MM.1S (cell line): Measurements from ENCODE around the gene OLIG1.

Experiments
- DNase-seq: peaks from one replicate; pipeline ENCODE4 v3.0.0-alpha.2; 2015
- H2AFZ ChIP-seq: fragments of 300-600 bp; sonication (generic); 2 replicates; pipeline ENCODE4 v1.6.0; 2016; ENCODE audit warnings: antibody characterized with exemption, low read length
- H3F3A ChIP-seq: fragments of 300-600 bp; sonication (generic); 2 replicates; pipeline ENCODE4 v1.6.1; 2016; ENCODE audit warnings: mild to moderate bottlenecking, antibody characterized with exemption, low read length, moderate library complexity, mixed read lengths; ENCODE audit not compliant: insufficient read depth
- H3K27ac ChIP-seq: fragments of 300-600 bp; sonication (generic); 2 replicates; pipeline ENCODE4 v1.5.1; 2016; ENCODE audit warnings: mild to moderate bottlenecking, low read length
- H3K27me3 ChIP-seq: fragments of 300-600 bp; sonication (generic); replicated peaks from 2 replicates; pipeline ENCODE4 v1.6.0; 2016; ENCODE audit warnings: low read length; ENCODE audit not compliant: insufficient read depth
- H3K36me3 ChIP-seq: fragments of 300-600 bp; sonication (generic); replicated peaks from 2 replicates; pipeline ENCODE4 v1.6.1; 2016; ENCODE audit warnings: mild to moderate bottlenecking, low read length, mixed read lengths; ENCODE audit not compliant: insufficient read depth
- H3K4me1 ChIP-seq: fragments of 300-600 bp; sonication (generic); 2 replicates; pipeline ENCODE4 v1.6.1; 2016; ENCODE audit warnings: low read length, mixed read lengths
- H3K4me2 ChIP-seq: fragments of 300-600 bp; sonication (generic); 2 replicates; pipeline ENCODE4 v1.6.0; 2016; ENCODE audit warnings: low read depth, low read length
- H3K4me3 ChIP-seq: fragments of 300-600 bp; sonication (generic); 2 replicates; pipeline ENCODE4 v1.5.1; 2016; ENCODE audit warnings: low read length, mixed read lengths
- H3K79me2 ChIP-seq: fragments of 300-600 bp; sonication (generic); 2 replicates; pipeline ENCODE4 v1.6.1; 2016; ENCODE audit warnings: mixed run types, low read length, mixed read lengths
- H3K9ac ChIP-seq: fragments of 300-600 bp; sonication (generic); 2 replicates; pipeline ENCODE4 v1.6.1; 2016; ENCODE audit warnings: low read length, mixed read lengths
- H3K9me2 ChIP-seq: fragments of 300-600 bp; sonication (generic); replicated peaks from 2 replicates; pipeline ENCODE4 v1.6.1; 2016; ENCODE audit warnings: mild to moderate bottlenecking, low read length, mixed read lengths; ENCODE audit not compliant: insufficient read depth
- H3K9me3 ChIP-seq: fragments of 300-600 bp; sonication (generic); replicated peaks from 2 replicates; pipeline ENCODE4 v1.6.1; 2016; ENCODE audit warnings: mild to moderate bottlenecking, low read length, mixed read lengths; ENCODE audit not compliant: insufficient read depth
- H4K20me1 ChIP-seq: fragments of 300-600 bp; sonication (generic); 2 replicates; pipeline ENCODE4 v1.6.1; 2016; ENCODE audit warnings: mild to moderate bottlenecking, low read length, moderate library complexity, mixed read lengths; ENCODE audit not compliant: insufficient read depth
- EZH2 ChIP-seq: fragments of 300-600 bp; sonication (generic); optimal IDR thresholded peaks from 2 replicates; pipeline ENCODE3; 2017; ENCODE audit warnings: low read depth, mild to moderate bottlenecking, antibody characterized with exemption, low read length, mixed read lengths
- EZH2phosphoT487 ChIP-seq: fragments of 300-600 bp; sonication (generic); IDR thresholded peaks from 2 replicates; pipeline ENCODE4 v1.6.1; 2018; ENCODE audit warnings: antibody characterized with exemption, low read length
- TF ChIP-seq, protein P1 (sequence below): fragments of 300-600 bp; sonication (generic); IDR thresholded peaks from 2 replicates; pipeline ENCODE4 v1.5.1; 2016; ENCODE audit warnings: antibody characterized with exemption, low read length, mixed read lengths

Gene OLIG1

DNA sequence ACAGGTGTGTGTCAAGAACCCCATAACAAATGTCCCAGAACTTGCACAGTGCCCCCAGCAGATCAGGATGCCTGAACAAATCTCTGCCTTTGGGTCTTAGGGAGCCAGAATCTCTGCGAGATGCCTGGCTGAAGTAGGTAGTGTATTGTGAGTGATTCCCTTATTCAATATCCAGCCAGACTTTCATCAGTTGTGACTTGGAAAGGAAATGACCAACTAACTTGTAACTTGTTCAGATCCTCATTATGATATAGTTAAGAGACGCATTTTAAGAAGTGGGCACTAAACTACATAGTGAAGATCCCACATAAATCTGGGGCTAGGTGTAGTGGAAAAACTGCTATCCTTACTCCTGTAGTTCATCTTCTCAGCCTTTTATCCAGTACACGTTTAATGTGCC lies 32.4 kb upstream of the OLIG1 start:
- Histone ChIP-seq H3K9me2 (no peaks in the 10 kb centered on the region), H3K79me2 (no peaks in the 10 kb centered on the region), H4K20me1 (no peaks in the 10 kb centered on the region), H3K9ac (no peak overlapping the region), H3K36me3 (no peaks in the 10 kb centered on the region), H3K4me2 (no peak overlapping the region), H3K9me3 (no peaks in the 10 kb centered on the region), H2AFZ (no peak overlapping the region), H3K27ac (no peak overlapping the region), H3K27me3 (no peaks in the 10 kb centered on the region), H3K4me3 (no peak overlapping the region), H3K4me1 (peaks cover 17% of the 10 kb centered on the region), H3F3A (no peaks in the 10 kb centered on the region)
- no peak for DNase-seq
- TF ChIP-seq EZH2 (no peak), EZH2phosphoT487 (no peak)
- TF ChIP-seq, protein P1, sequence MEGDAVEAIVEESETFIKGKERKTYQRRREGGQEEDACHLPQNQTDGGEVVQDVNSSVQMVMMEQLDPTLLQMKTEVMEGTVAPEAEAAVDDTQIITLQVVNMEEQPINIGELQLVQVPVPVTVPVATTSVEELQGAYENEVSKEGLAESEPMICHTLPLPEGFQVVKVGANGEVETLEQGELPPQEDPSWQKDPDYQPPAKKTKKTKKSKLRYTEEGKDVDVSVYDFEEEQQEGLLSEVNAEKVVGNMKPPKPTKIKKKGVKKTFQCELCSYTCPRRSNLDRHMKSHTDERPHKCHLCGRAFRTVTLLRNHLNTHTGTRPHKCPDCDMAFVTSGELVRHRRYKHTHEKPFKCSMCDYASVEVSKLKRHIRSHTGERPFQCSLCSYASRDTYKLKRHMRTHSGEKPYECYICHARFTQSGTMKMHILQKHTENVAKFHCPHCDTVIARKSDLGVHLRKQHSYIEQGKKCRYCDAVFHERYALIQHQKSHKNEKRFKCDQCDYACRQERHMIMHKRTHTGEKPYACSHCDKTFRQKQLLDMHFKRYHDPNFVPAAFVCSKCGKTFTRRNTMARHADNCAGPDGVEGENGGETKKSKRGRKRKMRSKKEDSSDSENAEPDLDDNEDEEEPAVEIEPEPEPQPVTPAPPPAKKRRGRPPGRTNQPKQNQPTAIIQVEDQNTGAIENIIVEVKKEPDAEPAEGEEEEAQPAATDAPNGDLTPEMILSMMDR = no peak

DNA sequence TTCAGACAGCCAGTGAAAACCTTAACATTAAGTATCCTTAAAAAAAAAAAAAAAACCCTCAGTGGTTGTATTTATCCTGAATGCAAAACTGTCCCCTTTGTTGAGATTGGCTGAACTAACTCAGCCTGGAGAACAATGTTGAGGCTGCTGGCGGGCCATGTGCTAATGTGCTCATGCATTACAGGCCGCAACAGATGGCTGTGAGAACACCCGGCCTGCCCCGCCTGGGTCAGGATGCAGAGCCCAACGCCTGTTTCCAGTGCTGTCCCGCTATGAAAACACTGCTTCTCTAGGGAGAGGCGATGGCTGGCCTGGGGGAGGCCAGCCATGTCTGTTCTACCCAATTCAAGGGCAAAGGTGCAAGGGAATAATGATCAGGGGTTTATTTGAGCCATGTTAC lies 30.4 kb upstream of the OLIG1 start:
- Histone ChIP-seq H3K9me2 (no peaks in the 10 kb centered on the region), H3K9me3 (no peaks in the 10 kb centered on the region), H3K9ac (no peak overlapping the region), H3K4me2 (no peak overlapping the region), H4K20me1 (no peaks in the 10 kb centered on the region), H3K27ac (no peak overlapping the region), H2AFZ (no peak overlapping the region), H3K4me1 (peaks cover 17% of the 10 kb centered on the region), H3K27me3 (no peaks in the 10 kb centered on the region), H3F3A (no peaks in the 10 kb centered on the region), H3K79me2 (no peaks in the 10 kb centered on the region), H3K36me3 (no peaks in the 10 kb centered on the region), H3K4me3 (no peak overlapping the region)
- TF ChIP-seq EZH2phosphoT487 (no peak), EZH2 (no peak)
- TF ChIP-seq, protein P1 = no peak
- DNase-seq = no peak

- Histone ChIP-seq H3K27ac (no peak overlapping the region), H2AFZ (no peak overlapping the region), H3K79me2 (no peaks in the 10 kb centered on the region), H3F3A (no peaks in the 10 kb centered on the region), H3K4me2 (no peak overlapping the region), H3K4me1 (peaks cover 17% of the 10 kb centered on the region), H3K27me3 (no peaks in the 10 kb centered on the region), H3K9me3 (no peaks in the 10 kb centered on the region), H3K9me2 (no peaks in the 10 kb centered on the region), H3K4me3 (no peak overlapping the region), H3K36me3 (no peaks in the 10 kb centered on the region), H4K20me1 (no peaks in the 10 kb centered on the region), H3K9ac (no peak overlapping the region)
- no peak for DNase-seq
- TF ChIP-seq, protein P1 = no peak
- TF ChIP-seq EZH2phosphoT487 (no peak), EZH2 (no peak)
Measured at GRCh38 chr21:33040215-33040614, 29.7 kb upstream of the OLIG1 start.

DNA sequence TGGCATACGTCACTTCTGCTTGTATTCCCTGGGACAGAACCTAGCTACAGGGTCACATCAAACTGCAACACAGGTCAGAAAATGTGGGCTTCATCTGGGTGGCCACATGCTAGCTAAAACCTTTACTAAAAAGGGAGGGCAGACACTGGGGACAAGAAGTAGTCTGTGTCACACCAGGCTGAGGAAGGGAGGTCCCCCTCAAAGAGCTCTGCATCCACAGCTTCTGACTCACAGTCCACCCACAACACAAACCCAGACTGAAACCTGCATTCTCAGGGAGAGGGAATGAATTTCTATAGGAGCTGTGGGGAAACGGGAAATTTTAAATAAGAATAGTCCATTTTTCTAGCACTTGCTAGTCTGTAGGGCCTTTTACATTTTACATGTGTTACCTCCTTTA lies 28.0 kb upstream of the OLIG1 start:
- TF ChIP-seq, protein P1 = no peak
- TF ChIP-seq EZH2 (no peak), EZH2phosphoT487 (no peak)
- no peaks in the 10 kb centered on the region for H3K36me3 ChIP-seq
- no peak overlapping the region for H2AFZ ChIP-seq
- no peak overlapping the region for H3K9ac ChIP-seq
- no peaks in the 10 kb centered on the region for H3K9me3 ChIP-seq
- no peaks in the 10 kb centered on the region for H4K20me1 ChIP-seq
- H3K9me2 ChIP-seq = no peaks in the 10 kb centered on the region
- H3K79me2 ChIP-seq = no peaks in the 10 kb centered on the region
- H3K27ac ChIP-seq = no peak overlapping the region
- no peak overlapping the region for H3K4me2 ChIP-seq
- DNase-seq = no peak
- no peaks in the 10 kb centered on the region for H3K27me3 ChIP-seq
- H3F3A ChIP-seq = no peaks in the 10 kb centered on the region
- H3K4me1 ChIP-seq = peaks cover 6% of the 10 kb centered on the region
- no peak overlapping the region for H3K4me3 ChIP-seq
